Measurements from ENCODE around the gene DNMT1. TPM values are rescaled to one million over a fixed set of nuclear protein-coding genes. Genes with fewer than 3 reads are reported as not detected.

Gene DNMT1
- polyA plus RNA-seq, 1 of the 3 experiments (the other 2 are of a cell fraction): 58.3 TPM

- Histone ChIP-seq H3F3A (replicated peaks; ENCODE audit: insufficient read depth) (no peaks in the 10 kb centered on the region), H3K9me3 (no peaks in the 10 kb centered on the region), H3K9ac (no peak overlapping the region), H4K20me1 (ENCODE audit: insufficient read depth) (no peaks in the 10 kb centered on the region), H2AFZ (ENCODE audit: low read depth) (no peak overlapping the region), H3K79me2 (ENCODE audit: insufficient read depth) (no peaks in the 10 kb centered on the region), H3K9me2 (no peaks in the 10 kb centered on the region), H3K36me3 (replicated peaks in 1 of 2; ENCODE audit: control insufficient read depth in 1 of 2, insufficient read depth in 2 of 2, low read length in 1 of 2) (no peaks in the 10 kb centered on the region), H3K27ac (ENCODE audit: low read depth in 2 of 2, low read length in 1 of 2) (no peak overlapping the region), H3K4me1 (ENCODE audit: control insufficient read depth in 1 of 2, insufficient read depth in 2 of 2, low read depth in 1 of 2, low read length in 1 of 2) (no peaks in the 10 kb centered on the region; a peak in 1 of 4 replicates), H3K4me3 (ENCODE audit: low read depth in 2 of 2, low read length in 1 of 2) (no peak overlapping the region), H3K4me2 (no peak overlapping the region), H3K27me3 (ENCODE audit: insufficient read depth) (no peaks in the 10 kb centered on the region)
- CTCF ChIA-PET: interaction anchor here (0.6 to 1.1 kb wide), 2 partner anchors 11 to 30 kb away, joined by 3 read pairs; no protein-coding TSS in a partner anchor
- TF ChIP-seq FOXJ3 (CRISPR knock-in tag; IDR thresholded peaks at IDR 0.05) (no peak), TAF1 (IDR thresholded peaks at IDR 0.05; ENCODE audit: borderline replicate concordance, low read depth, low read length) (no peak), FOSL2 (IDR thresholded peaks at IDR 0.05; ENCODE audit: borderline replicate concordance, low read depth) (no peak), TEAD4 (IDR thresholded peaks at IDR 0.05; ENCODE audit: borderline replicate concordance, insufficient read depth) (no peak), EP300 (IDR thresholded peaks at IDR 0.05; ENCODE audit: borderline replicate concordance in 1 of 2, low read depth in 1 of 2, low read length in 1 of 2) (no peak), CTCF (IDR thresholded peaks at IDR 0.05) (no peak), RAD21 (IDR thresholded peaks at IDR 0.05; ENCODE audit: low read length) (no peak), GABPA (IDR thresholded peaks at IDR 0.05; ENCODE audit: low read depth) (no peak), MXI1 (IDR thresholded peaks at IDR 0.05; ENCODE audit: low read depth, low read length) (no peak), MEF2A (IDR thresholded peaks at IDR 0.05; ENCODE audit: borderline replicate concordance, low read depth) (no peak), GATA2 (CRISPR knock-in tag; IDR thresholded peaks at IDR 0.05) (no peak)
- TF ChIP-seq, protein P1, sequence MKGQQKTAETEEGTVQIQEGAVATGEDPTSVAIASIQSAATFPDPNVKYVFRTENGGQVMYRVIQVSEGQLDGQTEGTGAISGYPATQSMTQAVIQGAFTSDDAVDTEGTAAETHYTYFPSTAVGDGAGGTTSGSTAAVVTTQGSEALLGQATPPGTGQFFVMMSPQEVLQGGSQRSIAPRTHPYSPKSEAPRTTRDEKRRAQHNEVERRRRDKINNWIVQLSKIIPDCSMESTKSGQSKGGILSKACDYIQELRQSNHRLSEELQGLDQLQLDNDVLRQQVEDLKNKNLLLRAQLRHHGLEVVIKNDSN (IDR thresholded peaks at IDR 0.05; ENCODE audit: borderline replicate concordance, low read depth): no peak
- TF ChIP-seq, protein P2, sequence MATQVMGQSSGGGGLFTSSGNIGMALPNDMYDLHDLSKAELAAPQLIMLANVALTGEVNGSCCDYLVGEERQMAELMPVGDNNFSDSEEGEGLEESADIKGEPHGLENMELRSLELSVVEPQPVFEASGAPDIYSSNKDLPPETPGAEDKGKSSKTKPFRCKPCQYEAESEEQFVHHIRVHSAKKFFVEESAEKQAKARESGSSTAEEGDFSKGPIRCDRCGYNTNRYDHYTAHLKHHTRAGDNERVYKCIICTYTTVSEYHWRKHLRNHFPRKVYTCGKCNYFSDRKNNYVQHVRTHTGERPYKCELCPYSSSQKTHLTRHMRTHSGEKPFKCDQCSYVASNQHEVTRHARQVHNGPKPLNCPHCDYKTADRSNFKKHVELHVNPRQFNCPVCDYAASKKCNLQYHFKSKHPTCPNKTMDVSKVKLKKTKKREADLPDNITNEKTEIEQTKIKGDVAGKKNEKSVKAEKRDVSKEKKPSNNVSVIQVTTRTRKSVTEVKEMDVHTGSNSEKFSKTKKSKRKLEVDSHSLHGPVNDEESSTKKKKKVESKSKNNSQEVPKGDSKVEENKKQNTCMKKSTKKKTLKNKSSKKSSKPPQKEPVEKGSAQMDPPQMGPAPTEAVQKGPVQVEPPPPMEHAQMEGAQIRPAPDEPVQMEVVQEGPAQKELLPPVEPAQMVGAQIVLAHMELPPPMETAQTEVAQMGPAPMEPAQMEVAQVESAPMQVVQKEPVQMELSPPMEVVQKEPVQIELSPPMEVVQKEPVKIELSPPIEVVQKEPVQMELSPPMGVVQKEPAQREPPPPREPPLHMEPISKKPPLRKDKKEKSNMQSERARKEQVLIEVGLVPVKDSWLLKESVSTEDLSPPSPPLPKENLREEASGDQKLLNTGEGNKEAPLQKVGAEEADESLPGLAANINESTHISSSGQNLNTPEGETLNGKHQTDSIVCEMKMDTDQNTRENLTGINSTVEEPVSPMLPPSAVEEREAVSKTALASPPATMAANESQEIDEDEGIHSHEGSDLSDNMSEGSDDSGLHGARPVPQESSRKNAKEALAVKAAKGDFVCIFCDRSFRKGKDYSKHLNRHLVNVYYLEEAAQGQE (IDR thresholded peaks at IDR 0.05; ENCODE audit: low read depth, low read length): no peak
- no peak for DNase-seq
- 86% methylated on average over 4 of the region's 7 CpGs for WGBS (ENCODE audit: low lambda C conversion rate)
- POLR2A ChIA-PET: no interaction called here
Measured at GRCh38 chr19:10220695-10221094, 25.9 kb upstream of the DNMT1 start.

Measured in SK-N-SH (cell line).